GM18505 (cell line): Measurements from ENCODE around the gene COL19A1.

ENCODE experiments used
- ATAC-seq: cut with Tn5 transposase; IDR thresholded peaks from one replicate; pipeline ENCODE4 v1.9.1; 2021; ENCODE audit not compliant: unreplicated experiment
- POLR2A ChIP-seq: IDR thresholded peaks from 4 replicates; pipeline ENCODE4 v1.6.1; 2011; ENCODE audit warnings: borderline replicate concordance; ENCODE audit not compliant: insufficient read depth, insufficient read length; ENCODE audit errors: extremely low read depth

COL19A1 gene

GRCh38 chr6:70183538-70183937, 317.2 kb downstream of the COL19A1 start:
- TF ChIP-seq POLR2A, result no peak
- ATAC-seq, result no peak

- no peak for ATAC-seq
- TF ChIP-seq POLR2A, result no peak
These were observed 318.4 kb downstream of the COL19A1 start for GRCh38 chr6:70184723-70185122.

DNA sequence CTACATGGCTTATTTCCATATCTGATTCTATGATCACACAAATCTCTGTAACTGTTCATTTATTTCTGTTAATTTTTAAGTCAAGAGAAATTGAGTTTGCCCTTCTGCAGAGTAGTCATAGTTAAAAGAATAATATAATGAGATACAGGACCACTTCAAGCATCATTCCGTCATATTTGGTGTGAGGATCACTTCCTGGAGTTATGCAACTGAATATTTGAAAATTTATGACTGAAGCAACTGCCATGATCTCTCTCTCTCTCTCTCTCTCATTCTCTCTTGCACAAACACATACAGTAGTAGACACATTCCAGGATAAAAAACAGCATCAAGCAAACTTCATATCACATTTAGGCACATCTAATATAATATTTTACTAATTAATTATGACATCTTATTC, 320.1 kb downstream of the COL19A1 start:
- ATAC-seq, result no peak

DNA sequence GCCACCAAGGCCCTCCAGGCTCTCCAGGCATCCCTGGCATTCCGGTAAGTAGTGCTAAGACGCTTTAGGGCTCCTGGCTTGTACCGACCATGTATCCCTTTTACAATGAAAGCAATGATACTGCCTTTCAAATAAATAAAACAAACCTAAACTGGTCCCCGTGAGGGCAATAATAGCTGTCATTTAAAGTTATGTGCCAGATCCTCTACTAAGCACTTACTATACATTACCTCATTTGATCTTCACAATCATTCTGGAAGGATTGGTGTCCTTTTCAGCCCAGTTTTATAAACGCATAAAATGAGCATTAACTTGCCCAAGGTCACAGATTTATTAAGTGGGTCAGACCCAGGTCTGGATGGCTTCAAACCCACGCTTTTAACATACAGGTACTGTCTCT, 321.8 kb downstream of the COL19A1 start:
- no peak for TF ChIP-seq POLR2A
- ATAC-seq, result no peak

More for the DNA sequence above, 320.1 kb downstream of the COL19A1 start:
- no peak for TF ChIP-seq POLR2A

GRCh38 chr6:70194421-70194820, 328.1 kb downstream of the COL19A1 start:
- TF ChIP-seq POLR2A, result no peak
- ATAC-seq, result no peak

- no peak for ATAC-seq
- no peak for TF ChIP-seq POLR2A
These were observed 330.2 kb downstream of the COL19A1 start for GRCh38 chr6:70196531-70196930.

- TF ChIP-seq POLR2A, result no peak
- ATAC-seq, result no peak
These were observed 332.4 kb downstream of the COL19A1 start for GRCh38 chr6:70198785-70199184.

GRCh38 chr6:70208235-70208790, 342.0 kb downstream of the COL19A1 start:
- no peak for ATAC-seq
- TF ChIP-seq POLR2A, result no peak

DNA sequence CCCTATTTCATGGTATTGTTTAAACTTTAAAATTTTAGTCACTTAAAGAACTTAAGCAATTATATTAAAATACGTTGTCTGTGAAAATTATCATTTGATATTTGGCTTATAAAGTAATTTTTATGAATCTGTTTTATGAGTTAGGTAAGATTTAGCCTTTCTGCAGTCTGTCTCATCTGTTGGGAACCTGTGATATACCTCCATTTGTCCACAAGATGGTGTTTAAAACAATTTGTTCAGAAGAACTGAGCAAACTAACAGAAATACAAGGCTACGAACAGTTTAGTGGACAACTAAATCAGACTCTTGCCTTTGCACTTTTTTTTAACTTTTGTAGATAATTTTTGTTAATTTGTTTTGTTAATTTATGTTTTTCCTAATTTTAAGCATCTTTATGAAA, 344.1 kb downstream of the COL19A1 start:
- TF ChIP-seq POLR2A, result no peak
- ATAC-seq, result no peak

GRCh38 chr6:70215460-70216108, 349.2 kb downstream of the COL19A1 start:
- no peak for TF ChIP-seq POLR2A
- no peak for ATAC-seq

GRCh38 chr6:70216767-70217166, 350.4 kb downstream of the COL19A1 start:
- ATAC-seq, result no peak
- TF ChIP-seq POLR2A, result no peak

- TF ChIP-seq POLR2A, result no peak
- no peak for ATAC-seq
These were observed 353.7 kb downstream of the COL19A1 start for GRCh38 chr6:70219943-70220613.

GRCh38 chr6:70221025-70221714, 354.8 kb downstream of the COL19A1 start:
- no peak for ATAC-seq
- no peak for TF ChIP-seq POLR2A
